ENCODE measurements around the gene FAM3C.
"Not testable (repeated sequence)": the region's sequence is repeated elsewhere in the genome, so short reads cannot be mapped to it uniquely, and the experiment has no call there.

The FAM3C gene

GRCh38 chr7:121331048-121331447 is 65.1 kb downstream of the FAM3C start:
- no peak for DNase-seq (ENCODE audit: low spot score)

GRCh38 chr7:121330053-121330833 is 65.9 kb downstream of the FAM3C start:
- DNase-seq (ENCODE audit: low spot score) = peak; percentile 35

GRCh38 chr7:121329191-121330052 is 66.7 kb downstream of the FAM3C start:
- DNase-seq (ENCODE audit: low spot score) = peak; percentile 69

GRCh38 chr7:121328508-121329190 is 67.5 kb downstream of the FAM3C start, which contains the start of gene WNT16:
Gene WNT16, plus strand, starts transcription at chr7:121329000. Its CDS starts 293 bp downstream, at chr7:121329293.
- DNase-seq (ENCODE audit: low spot score) = peak; percentile 82

GRCh38 chr7:121327671-121328070 is 68.4 kb downstream of the FAM3C start:
- DNase-seq (ENCODE audit: low spot score) = no peak

GRCh38 chr7:121323515-121324302 is 72.4 kb downstream of the FAM3C start:
- no peak for DNase-seq (ENCODE audit: low spot score)

- no peak for DNase-seq (ENCODE audit: low spot score)
Observed at GRCh38 chr7:121322460-121322859, 73.6 kb downstream of the FAM3C start.

- DNase-seq (ENCODE audit: low spot score) = not testable (repeated sequence)
Observed at GRCh38 chr7:121315170-121315569, 80.9 kb downstream of the FAM3C start.

- no peak for DNase-seq (ENCODE audit: low spot score)
Observed at GRCh38 chr7:121313793-121314676, 82.1 kb downstream of the FAM3C start.

GRCh38 chr7:121313220-121313792 is 82.8 kb downstream of the FAM3C start:
- DNase-seq (ENCODE audit: low spot score) = no peak

- DNase-seq (ENCODE audit: low spot score) = no peak
Observed at GRCh38 chr7:121307021-121307574, 89.0 kb downstream of the FAM3C start.

- no peak for DNase-seq (ENCODE audit: low spot score)
Observed at GRCh38 chr7:121306565-121306964, 89.5 kb downstream of the FAM3C start.

GRCh38 chr7:121305109-121305508 is 91.0 kb downstream of the FAM3C start:
- DNase-seq (ENCODE audit: low spot score) = no peak

- DNase-seq (ENCODE audit: low spot score) = no peak
Observed at GRCh38 chr7:121304102-121304658, 91.9 kb downstream of the FAM3C start.

- DNase-seq (ENCODE audit: low spot score) = no peak
Observed at GRCh38 chr7:121303422-121304101, 92.5 kb downstream of the FAM3C start.

GRCh38 chr7:121302214-121302745 is 93.8 kb downstream of the FAM3C start:
- no peak for DNase-seq (ENCODE audit: low spot score)

GRCh38 chr7:121301446-121302213 is 94.5 kb downstream of the FAM3C start:
- no peak for DNase-seq (ENCODE audit: low spot score)

Measured in iPS-NIHi11 (cell line).